ENCODE data around the gene SGSH.
"Not testable (repeated sequence)": the region's sequence is repeated elsewhere in the genome, so short reads cannot be mapped to it uniquely, and the experiment has no call there.

GRCh38 chr17:80199295-80199694 lies 20.8 kb downstream of the SGSH start:
- not testable (repeated sequence) for TF ChIP-seq CTCF (conservative IDR thresholded peaks at IDR 0.05); ZFX (IDR thresholded peaks at IDR 0.05)
